ENCODE data around the gene NRF1.

NRF1 gene

GRCh38 chr7:129688503-129689222, 77.1 kb downstream of the NRF1 start:
- no peak for DNase-seq

GRCh38 chr7:129689995-129690581, 78.6 kb downstream of the NRF1 start:
- no peak for DNase-seq

GRCh38 chr7:129690701-129691100, 79.2 kb downstream of the NRF1 start:
- DNase-seq: no peak

GRCh38 chr7:129698516-129699418, 87.2 kb downstream of the NRF1 start:
- DNase-seq: no peak

- DNase-seq: no peak
Observed at GRCh38 chr7:129702316-129702715, 90.8 kb downstream of the NRF1 start.

GRCh38 chr7:129702761-129703338, 91.3 kb downstream of the NRF1 start:
- no peak for DNase-seq

- no peak for DNase-seq
Observed at GRCh38 chr7:129703751-129704150, 92.2 kb downstream of the NRF1 start.

- DNase-seq: peak; percentile 69
Observed at GRCh38 chr7:129707910-129708499, 96.5 kb downstream of the NRF1 start.

GRCh38 chr7:129713544-129713943, 102.0 kb downstream of the NRF1 start:
- no peak for DNase-seq

- no peak for DNase-seq
Observed at GRCh38 chr7:129714514-129715063, 103.1 kb downstream of the NRF1 start.

GRCh38 chr7:129719980-129720732, 108.6 kb downstream of the NRF1 start:
- no peak for DNase-seq

GRCh38 chr7:129721068-129721467, 109.5 kb downstream of the NRF1 start:
- no peak for DNase-seq

- no peak for DNase-seq
Observed at GRCh38 chr7:129723679-129724078, 112.2 kb downstream of the NRF1 start.

GRCh38 chr7:129724796-129725195, 113.3 kb downstream of the NRF1 start:
- DNase-seq: no peak

GRCh38 chr7:129728875-129729467, 117.5 kb downstream of the NRF1 start:
- DNase-seq: no peak

GRCh38 chr7:129729511-129729910, 118.0 kb downstream of the NRF1 start:
- no peak for DNase-seq

- DNase-seq: no peak
Observed at GRCh38 chr7:129730159-129730558, 118.6 kb downstream of the NRF1 start.

GRCh38 chr7:129734400-129734799, 122.9 kb downstream of the NRF1 start:
- no peak for DNase-seq

- DNase-seq: no peak
Observed at GRCh38 chr7:129739427-129739826, 127.9 kb downstream of the NRF1 start.

GRCh38 chr7:129740574-129741410, 129.3 kb downstream of the NRF1 start:
- DNase-seq: no peak
